ENCODE results near the gene DRAM1.
A peak's percentile ranks its signal among the peaks of the same experiment; 100 is the strongest.

DRAM1 gene

GRCh38 chr12:101876861-101877805, at the start of gene DRAM1:
TSS of gene DRAM1 (plus strand) at chr12:101877580. CDS start at chr12:101877790, 210 bp downstream.
- ATAC-seq (ENCODE audit: low read depth) (peak; percentile 89), DNase-seq (ENCODE audit: low spot score in 2 of 2) (peak; percentile 80 to 83)
- peaks cover 3% of the 10 kb centered on the region for H3K36me3 Mint-ChIP-seq
- no peaks in the 10 kb centered on the region for H3K27me3 Mint-ChIP-seq
- no peaks in the 10 kb centered on the region for H3K9me3 Mint-ChIP-seq
- H3K4me3 Mint-ChIP-seq: peak within 1 kb of the TSS; percentile 99
- H3K4me1 Mint-ChIP-seq: peaks cover 15% of the 10 kb centered on the region
- peak within 1 kb of the TSS; percentile 97 for H3K27ac Mint-ChIP-seq

DNA sequence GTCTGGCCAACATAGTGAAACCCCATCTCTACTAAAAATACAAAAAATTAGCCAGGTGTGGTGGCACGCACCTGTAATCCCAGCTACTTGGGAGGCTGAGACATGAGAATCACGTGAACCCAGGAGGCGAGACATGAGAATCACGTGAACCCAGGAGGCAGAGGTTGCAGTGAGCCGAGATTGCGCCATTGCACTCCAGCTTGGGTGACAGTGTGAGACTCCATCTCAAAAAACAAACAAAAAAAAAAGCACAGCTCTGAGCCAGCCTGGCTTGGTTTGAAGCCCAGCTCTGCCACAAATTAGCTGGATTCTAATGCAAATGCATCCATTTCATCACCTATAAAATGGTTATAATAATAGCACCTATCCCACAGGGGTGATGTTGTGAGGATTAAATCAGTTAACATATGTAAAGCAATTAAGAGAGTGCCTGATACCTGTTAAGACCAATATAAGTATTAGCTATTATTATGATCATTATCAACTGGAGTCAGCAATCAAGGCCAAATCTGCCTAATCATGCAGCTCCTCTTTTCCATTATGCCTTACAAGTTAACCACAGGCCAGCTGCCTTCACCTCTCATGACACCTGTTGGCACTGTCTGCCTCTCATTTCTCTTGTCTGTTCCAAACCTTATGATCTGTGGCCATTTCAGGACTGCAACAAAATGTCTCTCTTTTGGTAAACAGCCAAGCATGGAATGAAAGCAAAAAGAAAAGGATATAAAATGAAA, 48.8 kb upstream of the DRAM1 start:
- Mint-ChIP-seq H3K36me3 (no peaks in the 10 kb centered on the region), H3K4me3 (peak overlapping the region; percentile 62), H3K9me3 (no peaks in the 10 kb centered on the region), H3K4me1 (peaks cover 30% of the 10 kb centered on the region), H3K27ac (peak overlapping the region; percentile 35), H3K27me3 (no peaks in the 10 kb centered on the region)
- DNase-seq (ENCODE audit: low spot score in 2 of 2) (no peak), ATAC-seq (ENCODE audit: low read depth) (no peak)

GRCh38 chr12:101829639-101830366, 47.6 kb upstream of the DRAM1 start:
- DNase-seq (ENCODE audit: low spot score in 2 of 2) (no peak), ATAC-seq (ENCODE audit: low read depth) (no peak)
- Mint-ChIP-seq H3K27ac (peak overlapping the region; percentile 86), H3K9me3 (no peaks in the 10 kb centered on the region), H3K27me3 (no peaks in the 10 kb centered on the region), H3K4me3 (peak overlapping the region; percentile 98), H3K36me3 (no peaks in the 10 kb centered on the region), H3K4me1 (peaks cover 25% of the 10 kb centered on the region)

GRCh38 chr12:101830367-101831325, 46.7 kb upstream of the DRAM1 start, which contains the start of gene GNPTAB:
TSS of gene GNPTAB (minus strand) at chr12:101830959. CDS start at chr12:101830675, 284 bp downstream.
- ATAC-seq (ENCODE audit: low read depth) (peak; percentile 83), DNase-seq (ENCODE audit: low spot score in 2 of 2) (peak; percentile 98)
- H3K4me1 Mint-ChIP-seq: peaks cover 22% of the 10 kb centered on the region
- no peaks in the 10 kb centered on the region for H3K27me3 Mint-ChIP-seq
- no peaks in the 10 kb centered on the region for H3K9me3 Mint-ChIP-seq
- H3K36me3 Mint-ChIP-seq: no peaks in the 10 kb centered on the region
- peak within 1 kb of the TSS; percentile 98 for H3K4me3 Mint-ChIP-seq
- H3K27ac Mint-ChIP-seq: peak within 1 kb of the TSS; percentile 86

GRCh38 chr12:101832030-101832429, 45.4 kb upstream of the DRAM1 start:
- H3K4me3 Mint-ChIP-seq: no peak overlapping the region
- no peaks in the 10 kb centered on the region for H3K9me3 Mint-ChIP-seq
- H3K4me1 Mint-ChIP-seq: peaks cover 15% of the 10 kb centered on the region
- no peaks in the 10 kb centered on the region for H3K27me3 Mint-ChIP-seq
- ATAC-seq (ENCODE audit: low read depth): no peak
- H3K36me3 Mint-ChIP-seq: no peaks in the 10 kb centered on the region
- no peak overlapping the region for H3K27ac Mint-ChIP-seq
- DNase-seq (ENCODE audit: low spot score in 2 of 2): no peak

DNA sequence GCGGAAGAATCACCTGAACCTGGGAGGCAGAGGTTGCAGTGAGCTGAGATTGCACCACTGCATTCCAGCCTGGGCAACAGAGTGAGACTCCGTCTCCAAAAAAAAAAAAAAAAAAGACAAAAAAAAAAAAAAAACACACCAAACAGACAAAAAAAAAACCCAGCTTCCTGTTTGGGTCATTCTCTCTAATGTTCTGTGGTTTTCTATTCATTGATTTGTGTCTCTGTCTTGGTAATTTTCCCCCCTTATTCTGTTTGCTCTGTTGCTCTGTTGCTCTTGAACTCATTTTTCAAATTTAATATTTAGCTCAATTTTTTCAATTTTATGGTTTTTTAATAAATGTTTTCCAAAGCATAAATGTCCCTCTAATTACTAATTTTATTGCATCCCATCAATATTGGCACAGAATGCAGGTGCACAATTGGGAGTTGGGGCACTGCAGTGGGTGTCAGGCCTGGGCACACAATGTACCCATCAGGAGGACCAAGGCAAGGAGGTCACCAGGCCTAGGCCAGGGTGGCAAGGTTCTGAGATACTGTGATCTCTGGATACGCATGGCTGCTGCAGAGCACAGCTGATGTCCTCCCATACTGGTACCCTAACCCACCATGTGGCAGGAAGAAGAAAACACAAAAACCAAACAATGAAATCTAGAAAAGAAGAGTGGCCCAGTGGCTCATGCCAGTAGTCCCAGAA, 38.6 kb upstream of the DRAM1 start:
- Mint-ChIP-seq H3K36me3 (no peaks in the 10 kb centered on the region), H3K9me3 (no peaks in the 10 kb centered on the region), H3K4me3 (peak overlapping the region; percentile 5), H3K27me3 (peaks cover 2% of the 10 kb centered on the region), H3K4me1 (peaks cover 10% of the 10 kb centered on the region), H3K27ac (no peak overlapping the region)
- DNase-seq (ENCODE audit: low spot score in 2 of 2): no peak
- peak; percentile 68 for ATAC-seq (ENCODE audit: low read depth)

GRCh38 chr12:101839324-101840283, 37.8 kb upstream of the DRAM1 start:
- peaks cover 3% of the 10 kb centered on the region for H3K27me3 Mint-ChIP-seq
- no peaks in the 10 kb centered on the region for H3K9me3 Mint-ChIP-seq
- peak; percentile 66 for ATAC-seq (ENCODE audit: low read depth)
- no peak overlapping the region for H3K27ac Mint-ChIP-seq
- H3K36me3 Mint-ChIP-seq: no peaks in the 10 kb centered on the region
- H3K4me3 Mint-ChIP-seq: no peak overlapping the region
- H3K4me1 Mint-ChIP-seq: peaks cover 10% of the 10 kb centered on the region
- DNase-seq (ENCODE audit: low spot score in 2 of 2): peak; percentile 68

GRCh38 chr12:101841069-101841468, 36.3 kb upstream of the DRAM1 start:
- DNase-seq (ENCODE audit: low spot score in 2 of 2) (no peak), ATAC-seq (ENCODE audit: low read depth) (no peak)
- H3K27ac Mint-ChIP-seq: no peak overlapping the region
- H3K9me3 Mint-ChIP-seq: no peaks in the 10 kb centered on the region
- peaks cover 3% of the 10 kb centered on the region for H3K27me3 Mint-ChIP-seq
- H3K4me1 Mint-ChIP-seq: peaks cover 10% of the 10 kb centered on the region
- no peaks in the 10 kb centered on the region for H3K36me3 Mint-ChIP-seq
- no peak overlapping the region for H3K4me3 Mint-ChIP-seq

- no peak for DNase-seq (ENCODE audit: low spot score in 2 of 2)
- Mint-ChIP-seq H3K27me3 (peaks cover 3% of the 10 kb centered on the region), H3K36me3 (no peaks in the 10 kb centered on the region), H3K4me3 (no peak overlapping the region), H3K27ac (no peak overlapping the region), H3K9me3 (no peaks in the 10 kb centered on the region), H3K4me1 (peaks cover 3% of the 10 kb centered on the region)
- ATAC-seq (ENCODE audit: low read depth): no peak
Measured at GRCh38 chr12:101845137-101845711, 32.2 kb upstream of the DRAM1 start.

- no peaks in the 10 kb centered on the region for H3K36me3 Mint-ChIP-seq
- ATAC-seq (ENCODE audit: low read depth) (no peak), DNase-seq (ENCODE audit: low spot score in 2 of 2) (no peak)
- no peak overlapping the region for H3K27ac Mint-ChIP-seq
- peaks cover 1% of the 10 kb centered on the region for H3K27me3 Mint-ChIP-seq
- no peaks in the 10 kb centered on the region for H3K9me3 Mint-ChIP-seq
- peaks cover 3% of the 10 kb centered on the region for H3K4me1 Mint-ChIP-seq
- no peak overlapping the region for H3K4me3 Mint-ChIP-seq
Measured at GRCh38 chr12:101847325-101847724, 30.1 kb upstream of the DRAM1 start.

GRCh38 chr12:101850199-101850598, 27.2 kb upstream of the DRAM1 start:
- no peak overlapping the region for H3K27ac Mint-ChIP-seq
- H3K4me1 Mint-ChIP-seq: peaks cover 14% of the 10 kb centered on the region
- H3K4me3 Mint-ChIP-seq: no peak overlapping the region
- no peaks in the 10 kb centered on the region for H3K36me3 Mint-ChIP-seq
- ATAC-seq (ENCODE audit: low read depth) (no peak), DNase-seq (ENCODE audit: low spot score in 2 of 2) (no peak)
- no peaks in the 10 kb centered on the region for H3K27me3 Mint-ChIP-seq
- no peaks in the 10 kb centered on the region for H3K9me3 Mint-ChIP-seq

Data from memory B cell (primary cell).